ENCODE results near the gene EN1.

The EN1 gene
- 0 reads per million in 2 donors for total RNA-seq

DNA sequence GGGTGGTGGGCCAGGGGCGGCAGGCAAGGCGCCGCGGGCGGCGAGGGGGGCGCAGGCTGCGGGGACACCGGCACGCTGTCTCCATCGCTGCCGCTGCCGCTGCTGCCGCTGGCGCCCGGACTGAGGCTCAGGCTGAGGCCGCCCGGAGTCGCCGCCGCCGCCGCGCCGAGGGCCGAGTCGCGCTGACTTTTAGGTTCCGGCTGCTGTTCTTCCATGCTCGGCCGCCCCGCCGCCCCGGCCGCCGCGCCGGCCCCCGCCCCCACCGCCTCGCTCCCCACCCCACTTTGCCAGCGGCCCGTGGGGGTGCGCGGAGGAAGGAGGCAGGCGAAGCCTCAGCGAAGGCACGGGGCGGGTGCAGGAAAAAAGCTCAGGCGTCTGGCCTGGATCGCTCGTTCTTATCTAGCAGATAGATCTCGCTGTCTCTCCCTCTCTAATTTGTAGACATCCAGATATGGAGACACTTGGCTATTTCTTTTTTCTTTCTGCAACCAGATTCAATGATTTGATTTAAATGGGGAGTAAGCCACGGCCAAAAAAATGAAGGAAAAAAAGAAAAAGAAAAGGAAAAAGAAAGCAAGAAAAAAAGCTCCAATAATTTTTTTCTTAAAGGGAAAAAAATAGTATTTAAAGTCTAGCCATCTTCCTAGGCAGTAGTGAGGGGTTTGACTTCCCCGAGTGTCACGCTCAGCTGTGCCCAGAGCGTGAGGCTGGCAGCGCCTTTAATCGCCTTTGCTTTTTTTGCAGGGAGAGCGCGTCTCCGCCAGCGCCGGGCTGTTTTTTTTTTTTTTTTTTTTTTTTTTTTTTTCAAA lies at the start of gene EN1:
Gene EN1 (minus strand): TSS at position 696 of the 809 bp plus-strand sequence. CDS start 481 bp downstream, at position 215.
- DNase-seq: no peak

DNA sequence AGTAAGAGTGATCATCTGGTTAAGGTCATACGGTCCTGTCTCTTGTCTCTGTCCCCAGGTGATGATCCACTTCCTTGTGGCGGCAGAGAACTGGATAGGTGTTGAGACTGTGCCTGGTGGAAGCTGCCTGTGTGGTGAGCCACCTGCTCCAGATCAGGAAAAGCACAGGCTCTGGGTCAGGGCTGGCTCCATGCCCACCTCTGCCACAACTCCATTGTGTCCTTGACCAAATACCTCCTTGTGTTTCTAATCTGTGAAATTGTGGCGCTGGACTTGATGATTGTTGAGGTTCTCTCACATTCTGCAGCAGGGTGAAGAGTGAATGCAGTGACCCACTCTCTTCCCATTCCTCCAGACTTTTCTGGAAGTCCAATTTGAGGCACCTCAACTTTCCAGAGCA lies 45.7 kb upstream of the EN1 start:
- DNase-seq: no peak

DNA sequence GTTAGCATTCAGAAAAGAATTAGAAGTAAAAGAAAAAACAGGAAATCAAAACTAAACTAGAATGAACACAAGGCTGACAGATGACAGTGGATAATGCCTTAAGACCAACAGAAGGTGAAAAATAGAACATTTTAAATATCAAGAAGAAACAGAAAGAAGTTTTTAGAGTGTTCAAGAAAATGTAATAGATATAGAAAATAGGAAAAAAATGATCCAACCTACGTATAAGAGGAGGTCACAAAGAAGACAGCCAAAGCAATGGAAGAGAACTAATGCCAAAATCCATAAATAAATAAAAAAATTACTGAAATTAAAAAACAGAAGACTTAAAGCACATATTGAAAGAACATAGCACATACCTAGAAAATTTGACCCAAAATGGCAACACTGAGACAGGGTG lies 42.5 kb upstream of the EN1 start:
- DNase-seq: no peak

DNA sequence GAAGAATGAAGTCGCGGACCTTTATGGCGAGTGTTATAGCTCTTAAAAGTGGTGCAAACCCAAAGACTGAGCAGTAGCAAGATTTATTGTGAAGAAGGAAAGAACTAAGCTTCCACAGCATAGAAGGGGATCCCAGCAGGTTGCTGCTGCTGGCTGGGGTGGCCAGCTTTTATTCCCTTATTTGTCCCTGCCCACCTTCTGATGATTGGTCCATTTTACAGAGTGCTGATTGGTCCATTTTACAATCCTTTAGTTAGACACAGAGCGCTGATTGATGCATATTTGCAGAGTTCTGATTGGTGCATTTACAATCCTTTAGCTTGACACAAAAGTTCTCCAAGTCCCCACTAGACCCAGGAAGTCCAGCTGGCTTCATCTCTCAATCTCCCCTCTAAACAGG lies 36.3 kb upstream of the EN1 start:
- no peak for DNase-seq

DNA sequence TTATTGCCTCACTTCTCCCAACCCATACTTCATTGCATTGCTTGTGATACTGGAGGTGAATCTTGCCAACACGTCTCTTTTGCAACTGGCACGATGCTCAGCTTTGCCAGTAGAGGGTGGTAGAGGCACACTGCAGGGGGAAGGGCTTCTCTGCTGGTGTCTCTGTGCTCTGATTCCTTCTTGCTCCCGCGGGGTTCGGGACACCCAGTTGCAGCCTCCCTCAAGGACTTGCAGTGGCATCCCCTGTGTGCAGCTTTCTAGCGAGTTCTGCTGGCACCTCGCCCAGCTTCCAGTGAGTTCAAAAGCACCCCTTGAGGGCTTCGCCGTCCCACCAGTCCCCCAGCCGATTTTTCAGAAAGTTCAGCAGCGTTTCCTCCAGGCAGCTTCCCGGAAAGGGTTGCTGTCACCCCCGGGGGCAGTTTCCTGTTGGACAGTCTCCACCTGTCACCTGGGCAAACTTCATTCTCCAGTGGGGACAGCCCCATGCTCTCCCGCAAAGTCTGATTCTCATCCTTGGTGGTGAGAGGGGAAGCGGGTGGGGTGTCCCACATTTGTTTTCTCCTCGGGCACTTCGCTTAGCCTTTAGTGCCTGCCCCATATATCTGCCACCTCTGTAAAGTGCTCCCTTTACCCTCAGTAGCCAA lies 35.4 kb upstream of the EN1 start:
- DNase-seq: no peak

DNA sequence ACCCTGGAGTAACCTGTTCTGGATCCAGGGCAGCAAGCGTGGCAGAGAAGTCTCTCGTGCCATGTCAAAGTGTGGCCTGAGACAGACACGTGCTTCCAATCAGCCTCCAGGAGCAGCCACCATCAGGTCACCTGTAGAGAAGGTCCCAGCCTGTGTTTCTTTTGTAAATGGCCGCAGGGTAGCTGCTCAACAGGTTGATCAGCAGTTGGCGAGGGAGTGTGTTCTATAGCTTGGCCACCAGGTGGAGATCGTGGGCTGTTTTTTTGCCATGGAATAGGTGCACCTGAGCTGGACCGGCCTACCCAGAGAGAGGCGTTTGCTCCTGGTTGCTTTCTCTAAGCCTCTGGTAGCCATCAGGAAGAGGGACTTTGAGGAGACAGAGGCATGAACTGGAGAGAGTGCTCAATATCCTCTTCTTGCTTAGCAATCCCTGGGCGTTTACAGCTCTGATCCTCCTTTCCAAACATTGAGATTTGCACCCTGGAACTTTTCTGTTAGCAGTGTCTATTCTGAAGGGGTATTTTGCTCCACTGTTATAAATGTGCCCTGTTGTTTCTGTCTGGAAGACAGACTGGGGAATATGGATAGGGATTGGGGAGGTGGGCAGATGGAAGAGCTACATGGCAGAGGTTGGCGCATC lies 34.2 kb upstream of the EN1 start:
- DNase-seq: no peak

DNA sequence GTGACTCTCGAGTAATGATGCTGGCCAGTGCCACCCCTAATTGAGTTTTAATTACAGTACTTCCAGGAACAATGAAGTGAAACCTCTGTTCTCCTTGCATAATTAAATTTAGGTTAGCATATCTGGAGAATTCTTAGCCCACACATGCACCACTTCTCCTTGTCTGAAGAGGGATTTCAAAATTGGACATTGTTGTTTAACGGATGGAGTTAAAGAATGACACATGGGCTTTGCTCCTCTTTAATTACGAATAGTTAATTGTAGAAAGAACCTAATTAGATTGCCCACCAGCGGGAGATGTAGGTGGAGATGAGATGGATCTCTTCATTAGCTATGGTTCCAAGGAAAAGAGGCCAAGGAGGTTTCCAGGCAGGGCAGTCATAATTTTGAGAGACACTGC lies 33.1 kb upstream of the EN1 start:
- DNase-seq: no peak

DNA sequence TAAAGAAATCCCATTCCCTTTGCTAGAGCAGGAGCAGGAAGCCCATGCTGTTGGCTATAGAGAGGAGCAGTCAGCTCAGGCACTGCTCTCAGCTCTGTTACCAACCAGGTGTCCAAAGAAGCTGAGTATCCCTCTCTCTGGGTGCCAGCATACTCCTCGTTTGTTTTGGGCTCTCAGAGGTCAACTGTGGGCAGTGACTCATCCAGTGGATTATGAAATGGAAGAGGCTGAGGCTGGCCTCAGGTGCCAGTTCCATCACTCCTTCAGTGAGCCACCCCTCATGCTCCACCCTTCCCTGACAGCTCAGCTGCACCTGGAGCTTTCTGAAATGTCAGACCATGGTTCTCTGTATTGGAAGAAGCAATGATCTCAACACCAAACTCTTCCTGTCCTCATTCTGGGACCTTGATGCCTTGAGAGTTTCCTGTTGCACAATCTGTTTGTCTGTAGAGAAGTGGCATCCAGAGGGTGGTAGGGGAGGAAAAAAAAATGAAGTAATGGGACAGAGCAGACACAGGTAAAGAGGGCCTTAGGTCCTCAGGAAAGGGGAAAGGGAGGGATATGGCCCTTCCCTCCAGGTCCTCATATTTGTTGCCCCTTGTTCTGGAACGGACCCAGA lies 31.2 kb upstream of the EN1 start:
- no peak for DNase-seq

DNA sequence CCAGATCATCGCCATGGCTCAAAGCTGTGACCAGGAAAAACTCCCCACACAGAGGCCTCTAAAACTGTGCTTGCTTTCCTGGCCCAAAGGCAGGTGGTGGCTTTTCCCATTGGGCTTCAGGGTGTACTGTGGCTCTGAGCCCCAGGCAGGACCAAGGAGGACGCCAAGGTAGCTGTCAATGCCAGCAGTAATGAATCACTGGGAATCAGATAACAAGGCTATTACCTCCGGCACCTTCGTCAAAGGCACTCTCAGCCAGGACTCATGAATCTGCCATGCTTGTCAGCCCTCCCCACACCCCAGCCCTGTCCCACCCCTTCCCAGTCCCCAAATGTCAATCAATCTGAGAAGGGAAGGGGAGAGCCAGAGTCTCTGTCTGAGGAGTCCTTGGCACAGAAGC lies 27.9 kb upstream of the EN1 start:
- DNase-seq: no peak

DNA sequence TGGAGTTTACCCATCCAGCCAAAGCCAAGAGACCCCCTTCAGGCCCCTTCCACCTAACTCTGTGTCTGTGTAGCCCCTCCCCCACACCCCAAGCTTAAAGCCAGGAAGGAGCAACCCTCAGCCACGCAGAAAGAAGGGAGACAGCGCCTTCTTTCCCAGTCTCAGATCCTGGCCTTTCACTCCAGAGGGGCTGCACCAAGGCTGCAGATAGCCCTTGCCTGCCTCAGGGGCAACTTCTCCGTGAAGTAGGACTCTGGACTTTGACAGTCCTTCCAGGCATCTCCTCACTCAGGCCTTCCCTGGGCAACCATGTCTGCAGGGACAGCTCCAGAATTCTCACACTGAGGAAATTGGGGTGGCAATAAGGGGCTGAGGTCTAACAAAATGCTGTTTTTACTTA lies 26.9 kb upstream of the EN1 start:
- DNase-seq: no peak

DNA sequence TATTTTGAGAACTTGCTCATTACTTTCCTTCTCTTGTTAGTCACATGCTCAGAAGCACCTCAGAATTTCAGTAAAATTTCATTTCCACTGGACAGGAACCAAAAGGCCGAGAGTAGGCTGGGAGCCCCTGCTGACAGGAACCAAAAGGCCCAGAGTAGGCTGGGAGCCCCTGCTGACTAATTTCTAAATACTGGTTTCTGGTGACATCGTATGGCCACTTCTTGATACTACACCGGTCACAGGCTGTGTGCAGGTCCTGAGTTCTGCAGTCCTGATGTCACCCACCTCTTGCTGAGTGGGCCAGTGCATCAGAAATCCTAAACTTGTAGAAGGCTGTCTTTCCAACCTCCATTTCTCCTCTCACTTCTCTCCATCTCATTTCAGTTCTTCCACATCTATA lies 17.7 kb upstream of the EN1 start:
- DNase-seq: no peak

DNA sequence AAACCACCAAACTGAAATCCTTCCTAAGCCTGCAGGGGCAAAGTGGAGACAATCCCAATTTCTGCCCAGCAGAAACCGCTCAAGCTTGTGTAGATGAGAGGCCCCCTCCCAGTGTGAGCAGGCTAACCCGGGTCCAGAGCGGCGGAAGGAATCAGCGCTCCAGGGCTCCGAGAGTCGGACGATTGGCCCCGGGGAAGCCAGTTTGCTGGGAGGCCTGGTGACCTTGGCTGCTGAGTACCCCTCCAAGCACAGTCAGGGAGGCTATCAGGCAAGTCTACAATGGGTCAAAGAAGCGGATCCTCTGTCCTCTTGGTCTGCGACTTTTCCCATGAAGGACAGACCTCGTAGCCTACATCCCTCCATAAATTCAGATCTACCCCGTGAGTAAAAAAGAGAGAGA lies 16.8 kb upstream of the EN1 start:
- DNase-seq: no peak

DNA sequence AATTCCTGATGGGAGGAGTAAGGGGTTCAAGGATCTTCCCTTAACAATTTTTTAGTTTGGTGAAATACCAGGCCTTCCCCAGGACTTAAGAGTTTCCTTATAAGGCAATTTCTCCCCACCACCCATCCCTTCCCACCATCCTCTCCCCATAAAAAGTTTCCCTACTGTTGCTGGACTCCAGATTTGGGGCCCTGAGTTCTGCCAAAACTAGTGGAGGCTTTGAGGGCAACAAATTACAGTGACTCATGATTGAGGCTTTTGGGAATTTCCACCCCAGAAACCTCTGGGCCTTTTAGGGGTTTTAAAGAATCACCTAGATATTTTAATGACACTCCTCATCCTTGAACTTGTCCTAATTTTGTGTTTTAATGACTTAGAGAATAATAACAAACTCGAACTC lies 14.3 kb upstream of the EN1 start:
- DNase-seq: no peak

DNA sequence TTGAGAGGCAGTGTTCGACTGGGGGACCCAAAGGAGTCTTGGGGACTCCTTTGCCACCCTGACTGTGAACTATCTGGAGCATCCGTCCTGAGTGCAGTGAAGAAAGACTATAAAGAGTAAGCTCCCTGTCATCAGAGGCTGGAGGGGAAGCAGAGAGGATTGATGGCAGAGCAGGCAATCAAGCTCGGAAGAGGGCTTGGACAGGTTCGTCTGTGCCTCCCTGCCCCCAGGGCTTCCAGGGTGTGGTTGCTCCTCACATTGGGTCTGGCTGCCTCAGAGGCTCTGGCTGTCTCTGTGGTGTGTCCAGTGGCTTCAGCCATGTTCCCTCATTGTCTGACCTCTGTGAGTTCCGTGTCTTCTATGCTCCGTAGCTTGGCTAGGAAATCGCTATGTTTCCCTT lies 13.8 kb upstream of the EN1 start:
- no peak for DNase-seq

DNA sequence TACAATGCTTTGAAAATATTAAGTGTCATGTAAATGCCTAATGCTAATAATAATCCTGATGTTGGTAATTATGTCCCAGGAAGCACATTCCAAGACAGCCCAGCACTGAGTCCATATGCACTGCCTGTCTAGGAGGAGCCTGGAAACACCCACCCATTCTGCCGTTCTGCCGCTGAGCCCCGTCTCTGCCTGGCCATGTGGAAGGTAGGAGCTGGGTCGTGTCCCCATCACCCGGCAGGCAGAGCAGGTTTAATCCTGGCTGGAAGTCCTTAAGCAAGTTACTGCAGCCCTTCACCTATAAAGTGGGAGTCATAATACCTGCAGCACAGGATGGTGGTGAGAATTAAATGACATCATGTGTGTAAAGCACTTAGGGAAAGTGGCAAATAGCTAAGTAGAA lies 13.1 kb upstream of the EN1 start:
- DNase-seq: no peak

DNA sequence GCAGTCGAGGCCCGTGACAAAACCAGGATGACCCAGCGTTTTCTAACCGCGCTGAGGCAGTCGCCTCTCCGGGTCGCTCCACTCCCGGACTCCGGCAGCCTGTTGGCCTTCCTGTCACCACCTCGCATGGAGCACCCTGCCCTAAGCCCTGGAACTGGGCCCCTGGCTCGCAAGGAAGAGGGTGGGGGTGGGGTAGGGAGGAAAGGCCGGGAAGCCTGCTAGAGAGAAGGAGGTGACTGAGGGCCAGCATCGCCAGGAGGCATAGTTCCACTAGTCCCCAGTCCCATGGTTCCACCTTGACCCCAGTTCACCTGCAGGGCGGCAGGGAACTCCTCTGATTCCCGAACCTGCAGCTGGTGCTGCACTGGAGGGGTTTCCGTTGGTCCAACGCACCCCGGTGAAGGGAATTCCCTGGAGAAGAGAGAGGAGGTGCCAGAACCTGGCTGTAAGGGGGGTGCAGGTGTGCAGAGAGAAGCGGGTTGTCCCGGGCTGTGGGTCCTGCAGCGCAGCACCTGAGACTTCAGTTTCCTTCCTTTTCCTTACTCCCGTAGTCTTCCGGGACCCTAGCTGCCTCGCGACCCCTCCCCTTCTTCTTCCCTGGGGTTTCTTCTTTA lies 11.8 kb upstream of the EN1 start:
- no peak for DNase-seq

DNA sequence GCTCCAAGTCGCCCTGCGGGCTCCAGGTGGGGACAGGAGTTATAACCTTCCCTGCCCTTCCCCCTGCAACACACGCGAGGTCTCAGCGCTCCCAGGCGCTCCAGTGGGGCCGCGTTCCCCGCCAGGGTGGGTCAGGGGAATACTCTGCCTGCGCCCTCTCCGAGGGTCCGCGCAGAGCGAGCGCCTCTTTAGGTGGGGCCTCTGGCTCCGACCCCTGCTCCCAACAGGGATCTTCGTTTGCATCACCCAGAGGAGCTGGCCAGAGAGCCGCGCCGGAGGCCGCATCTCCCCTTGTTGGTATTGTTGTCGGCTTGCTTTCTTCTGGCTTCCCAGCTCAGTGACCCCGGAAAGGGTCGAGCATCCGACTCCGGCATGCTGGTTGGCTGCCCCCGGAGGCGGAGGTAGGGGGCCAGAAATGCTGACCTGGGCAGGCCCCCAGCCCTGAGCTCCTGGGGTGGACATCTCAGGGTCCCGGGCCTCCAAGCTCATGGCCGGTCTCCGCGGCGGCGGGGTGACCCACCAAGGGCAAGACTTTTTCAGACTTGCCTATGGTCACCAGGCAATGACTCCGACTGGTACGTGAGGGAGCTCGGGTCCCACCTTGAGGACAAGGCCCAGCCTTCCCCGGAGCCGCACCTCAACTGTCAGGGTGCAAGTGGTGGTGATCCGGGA lies 11.2 kb upstream of the EN1 start:
- DNase-seq: no peak

DNA sequence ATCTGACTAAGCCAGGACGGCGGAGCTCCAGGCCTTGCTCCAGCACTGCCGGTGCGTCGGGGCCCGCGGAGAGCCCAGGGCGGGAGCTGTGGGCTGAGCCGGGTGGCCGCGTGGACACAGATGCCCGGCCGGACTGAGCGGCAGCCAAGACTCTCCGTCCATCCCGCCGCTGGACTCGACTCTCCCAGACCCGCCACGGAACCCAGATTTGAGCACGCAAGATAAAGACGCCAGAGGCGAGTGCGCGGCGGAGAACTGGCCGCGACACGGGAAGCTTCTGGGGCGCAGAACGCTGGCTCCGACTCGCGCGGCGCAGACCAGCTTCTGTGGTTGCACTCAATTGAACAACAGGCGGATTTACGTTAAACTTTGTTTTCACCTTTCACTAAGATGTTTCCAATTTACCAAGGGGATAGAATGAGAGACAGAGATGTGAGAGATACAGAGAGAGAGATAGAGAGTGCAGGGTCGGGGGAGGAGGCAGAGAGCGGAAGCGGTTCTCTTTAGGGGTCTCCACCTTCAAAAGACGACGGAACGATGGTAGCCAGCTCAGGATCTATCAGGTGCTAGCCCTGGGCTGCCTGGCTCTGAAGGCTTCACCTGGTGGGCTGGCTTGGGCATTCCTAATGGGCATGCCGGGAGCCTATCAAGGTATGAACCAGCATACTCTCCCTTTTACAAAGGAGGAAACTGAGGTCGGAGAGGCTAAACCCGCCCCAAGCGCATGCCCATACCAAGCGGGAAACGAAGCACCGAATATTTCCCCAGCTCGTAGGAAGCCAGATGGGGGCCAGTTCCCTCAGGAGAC lies 10.4 kb upstream of the EN1 start:
- no peak for DNase-seq

DNA sequence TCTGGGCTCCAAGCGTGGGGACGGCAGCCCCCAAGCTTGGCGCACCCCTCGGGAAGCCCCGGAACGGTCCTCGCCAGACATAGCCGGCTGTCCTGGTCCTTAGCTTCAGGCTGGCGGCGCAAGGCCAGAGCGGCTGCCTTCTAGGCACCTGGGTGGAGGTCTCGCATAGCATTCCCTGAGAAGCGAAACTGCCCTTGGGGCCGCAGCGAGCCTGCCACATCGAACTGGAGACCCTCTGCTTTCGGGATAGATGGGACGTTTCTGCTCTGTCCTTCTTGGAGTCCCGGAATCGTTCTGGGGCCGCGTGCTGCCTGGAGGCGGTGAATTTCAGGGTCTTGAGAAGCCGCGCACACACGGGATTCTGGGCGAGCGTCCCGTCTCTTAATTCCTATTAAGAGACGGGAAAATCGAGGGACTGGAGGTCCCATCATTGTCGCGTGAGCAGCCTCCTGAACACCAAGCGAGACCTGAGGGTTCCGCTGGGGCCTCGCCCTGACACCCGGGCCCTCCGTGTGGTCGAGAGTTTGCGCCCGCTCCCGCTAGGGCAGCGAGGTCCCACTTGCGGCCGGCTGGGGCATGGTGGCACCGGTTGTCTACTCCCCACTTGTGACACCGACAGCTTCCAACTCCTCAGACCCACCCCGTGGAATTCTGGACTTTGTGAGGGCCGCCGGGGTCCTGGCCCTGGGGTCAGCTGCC lies 9.7 kb upstream of the EN1 start:
- no peak for DNase-seq

DNA sequence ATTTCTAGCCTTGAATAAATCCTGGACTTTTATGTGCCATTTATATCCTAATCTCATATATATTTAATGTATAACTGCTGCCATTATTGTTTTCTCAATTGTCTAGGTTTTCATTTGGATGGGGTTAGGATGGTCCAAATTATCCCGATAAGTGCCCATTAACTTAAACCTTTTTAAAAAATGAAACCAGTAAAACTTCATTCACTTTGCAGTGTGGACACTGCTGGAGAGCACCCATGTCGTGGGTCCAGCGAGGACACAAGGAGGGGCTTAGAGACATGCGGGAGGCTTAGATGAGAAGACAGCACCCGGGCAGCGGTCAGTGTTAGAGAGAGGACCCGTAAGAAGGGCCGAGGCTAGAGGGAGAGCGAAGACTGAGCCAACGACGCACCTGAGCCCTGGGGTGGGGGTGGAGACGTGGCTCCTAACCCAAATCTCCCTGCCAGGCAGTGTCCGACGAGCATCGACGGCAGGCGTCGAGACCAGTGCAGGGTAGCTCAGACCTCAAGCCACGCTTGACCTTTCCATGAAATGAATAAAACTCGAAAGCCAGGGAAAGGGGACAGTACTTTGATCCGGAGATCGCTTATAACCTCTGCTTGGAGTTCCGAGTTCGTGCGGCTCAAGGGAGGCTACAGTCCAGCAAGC lies 9.0 kb upstream of the EN1 start:
- no peak for DNase-seq
